GM12875 (cell line): ENCODE data around the gene EVX2.

ENCODE experiments used
- H3K4me3 ChIP-seq: one replicate; pipeline ENCODE4 v1.5.1; 2011; ENCODE audit warnings: low read depth, low read length, control low read depth
- TF ChIP-seq, protein P1 (sequence below): IDR thresholded peaks from 2 replicates; pipeline ENCODE4 v1.5.1; 2011; ENCODE audit warnings: low read depth, mild to moderate bottlenecking, control low read depth, inconsistent platforms, low read length, moderate library complexity, borderline replicate concordance; ENCODE audit not compliant: insufficient read depth

EVX2 gene

DNA sequence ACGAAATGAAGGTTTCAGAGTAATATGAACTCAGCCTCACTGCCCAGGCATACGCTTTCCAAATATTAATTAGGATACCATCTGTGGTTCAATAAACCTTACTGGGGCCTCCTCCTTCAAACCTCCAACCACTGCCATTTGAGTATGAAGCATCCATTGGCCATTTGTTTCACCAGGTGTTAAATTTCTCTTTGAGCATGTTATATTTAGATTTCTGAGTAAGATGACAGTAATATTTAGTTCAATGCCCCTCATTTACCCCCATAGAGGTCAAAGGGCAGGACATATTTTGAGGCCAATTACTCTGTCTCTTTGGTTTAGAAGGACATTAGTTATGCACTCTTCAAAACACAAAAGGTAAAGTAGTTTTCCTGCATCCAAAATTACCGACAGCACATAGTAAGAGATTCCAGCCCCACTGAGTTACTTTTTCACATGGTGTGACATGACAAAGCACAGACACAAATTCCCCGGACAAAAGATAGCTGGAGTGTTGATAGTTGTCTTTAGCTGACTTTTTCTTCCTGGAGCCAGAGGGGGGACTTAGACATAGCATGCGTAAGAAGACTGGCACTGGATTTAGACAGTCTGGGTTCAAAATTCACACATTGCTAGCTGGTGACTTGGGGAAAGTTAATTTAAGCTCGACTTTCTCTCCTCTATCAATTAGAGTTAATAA is 48.6 kb downstream of the EVX2 start:
- H3K4me3 ChIP-seq = no peak overlapping the region
- TF ChIP-seq, protein P1, sequence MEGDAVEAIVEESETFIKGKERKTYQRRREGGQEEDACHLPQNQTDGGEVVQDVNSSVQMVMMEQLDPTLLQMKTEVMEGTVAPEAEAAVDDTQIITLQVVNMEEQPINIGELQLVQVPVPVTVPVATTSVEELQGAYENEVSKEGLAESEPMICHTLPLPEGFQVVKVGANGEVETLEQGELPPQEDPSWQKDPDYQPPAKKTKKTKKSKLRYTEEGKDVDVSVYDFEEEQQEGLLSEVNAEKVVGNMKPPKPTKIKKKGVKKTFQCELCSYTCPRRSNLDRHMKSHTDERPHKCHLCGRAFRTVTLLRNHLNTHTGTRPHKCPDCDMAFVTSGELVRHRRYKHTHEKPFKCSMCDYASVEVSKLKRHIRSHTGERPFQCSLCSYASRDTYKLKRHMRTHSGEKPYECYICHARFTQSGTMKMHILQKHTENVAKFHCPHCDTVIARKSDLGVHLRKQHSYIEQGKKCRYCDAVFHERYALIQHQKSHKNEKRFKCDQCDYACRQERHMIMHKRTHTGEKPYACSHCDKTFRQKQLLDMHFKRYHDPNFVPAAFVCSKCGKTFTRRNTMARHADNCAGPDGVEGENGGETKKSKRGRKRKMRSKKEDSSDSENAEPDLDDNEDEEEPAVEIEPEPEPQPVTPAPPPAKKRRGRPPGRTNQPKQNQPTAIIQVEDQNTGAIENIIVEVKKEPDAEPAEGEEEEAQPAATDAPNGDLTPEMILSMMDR = no peak

DNA sequence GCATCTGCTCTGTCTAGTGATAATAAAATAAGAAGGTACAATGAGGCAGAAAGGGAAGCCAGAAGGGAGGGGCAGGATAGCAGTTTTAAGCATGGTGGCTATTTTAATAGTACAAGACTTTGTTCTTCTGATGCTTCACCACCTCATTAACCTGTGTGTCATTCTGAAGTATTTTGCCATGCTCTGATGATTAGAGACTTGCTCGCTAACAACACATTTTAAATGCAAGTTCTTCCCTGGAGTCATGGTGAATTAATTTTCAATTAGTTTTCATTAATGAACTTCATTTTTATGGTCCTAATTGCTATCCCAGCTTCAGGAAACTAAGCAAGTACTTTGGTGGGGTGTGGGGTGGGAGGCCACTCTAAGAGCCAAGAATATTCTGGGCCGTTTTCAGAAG is 56.0 kb downstream of the EVX2 start:
- H3K4me3 ChIP-seq = no peak overlapping the region

More for the DNA sequence above, 56.0 kb downstream of the EVX2 start:
- TF ChIP-seq, protein P1 = no peak
